HCT116 (cell line): ENCODE results near the gene SLAMF1. TPM values are rescaled to one million over a fixed set of nuclear protein-coding genes. Genes with fewer than 3 reads are reported as not detected.
"Not testable (repeated sequence)": the region's sequence is repeated elsewhere in the genome, so short reads cannot be mapped to it uniquely, and the experiment has no call there.

Experiments
- ATAC-seq: fragments of 200-7000 bp; cut with Tn5 transposase; 2 replicates; pipeline ENCODE4 v1.9.1; 2020; ENCODE audit warnings: mild to moderate bottlenecking, moderate library complexity
- BruUV-seq: library from RNA; stranded (reverse); fragments of 400-500 nt; replicated peaks from 2 replicates; lab custom pipeline; 2021; lab: Mats Ljungman, UMichigan
- CTCF ChIA-PET: fragments of 300-600 bp; sonication (Branson Sonifier 250); formaldehyde crosslinking; loops from one replicate; lab custom pipeline; 2021; ENCODE audit warnings: antibody characterized with exemption; lab: Charles Lee
- POLR2A ChIA-PET: fragments of 300-600, 350-600 bp; sonication (Branson Sonifier 250); formaldehyde crosslinking; loops from one replicate; lab custom pipeline; 2021; ENCODE audit warnings: antibody characterized with exemption; lab: Charles Lee
- RAD21 ChIA-PET, 2 experiments: fragments of 300-600 bp; sonication (Branson Sonifier 250); formaldehyde crosslinking; loops; one replicate each; lab custom pipeline; 2023; ENCODE audit warnings: low total read pairs in 2 of 2; ENCODE audit not compliant: uncharacterized antibody in 2 of 2, unreplicated experiment in 2 of 2, low non-redundant PET in 1 of 2; lab: Charles Lee
- DNase-seq: peaks from one replicate; pipeline ENCODE4 v3.0.0-alpha.2; 2010; ENCODE audit warnings: low read depth, low spot score
- H2AFZ ChIP-seq: fragments of 200-600 bp; shearing (Covaris generic), sonication (generic); 2 replicates; pipeline ENCODE4 v1.6.1; 2017; ENCODE audit warnings: low read depth, mixed run types, mixed read lengths, antibody characterized with exemption, low read length; ENCODE audit not compliant: poor library complexity, severe bottlenecking
- H3K27ac ChIP-seq: 2 replicates; pipeline ENCODE4 v1.5.1; 2012; ENCODE audit warnings: low read depth, low read length
- H3K27me3 ChIP-seq: fragments of 200-600 bp; sonication (generic); 2 replicates; pipeline ENCODE4 v1.6.1; 2016; ENCODE audit warnings: mixed run types, low read length, mixed read lengths; ENCODE audit not compliant: insufficient read depth
- H3K36me3 ChIP-seq, 2 experiments: fragments of 200-500 bp in 1 of 2; fragments of 200-600 bp in 1 of 2; sonication (Bioruptor generic) in 1 of 2; sonication (generic) in 1 of 2; 2 replicates each; pipeline versions ENCODE4 v1.5.1 to v1.6.1; 2014 to 2016; ENCODE audit warnings: low read length in 2 of 2, inconsistent platforms in 1 of 2, mixed read lengths in 1 of 2, mixed run types in 1 of 2; ENCODE audit not compliant: insufficient read depth in 2 of 2, control insufficient read depth in 1 of 2
- H3K4me1 ChIP-seq, 2 experiments: fragments of 200-600 bp in 1 of 2; sonication (generic) in 1 of 2; 2 replicates each; pipeline versions ENCODE4 v1.5.1 to v1.6.1; 2012 to 2017; ENCODE audit warnings: low read length in 2 of 2, inconsistent platforms in 1 of 2, mild to moderate bottlenecking in 1 of 2, mixed read lengths in 1 of 2, mixed run types in 1 of 2, moderate library complexity in 1 of 2; ENCODE audit not compliant: insufficient read depth in 2 of 2, control insufficient read depth in 1 of 2
- H3K4me2 ChIP-seq: fragments of 200-600 bp; sonication (generic); 2 replicates; pipeline ENCODE4 v1.6.1; 2017; ENCODE audit warnings: mixed run types, low read length, mixed read lengths
- H3K4me3 ChIP-seq, 2 experiments: fragments of 200-600 bp in 1 of 2; sonication (generic) in 1 of 2; replicated peaks in 1 of 2; 2 replicates each; pipeline ENCODE4 v1.5.1; 2011 to 2016; ENCODE audit warnings: low read length in 2 of 2, control low read depth in 1 of 2, low read depth in 1 of 2, mild to moderate bottlenecking in 1 of 2, mixed read lengths in 1 of 2, mixed run types in 1 of 2
- H3K79me2 ChIP-seq: fragments of 200-600 bp; sonication (generic); 2 replicates; pipeline ENCODE4 v1.6.1; 2017; ENCODE audit warnings: mild to moderate bottlenecking, mixed run types, low read length, moderate library complexity, mixed read lengths; ENCODE audit not compliant: insufficient read depth
- H3K9ac ChIP-seq: fragments of 200-600 bp; sonication (generic); 2 replicates; pipeline ENCODE4 v1.6.1; 2016; ENCODE audit warnings: low read length, mixed read lengths
- H3K9me2 ChIP-seq: fragments of 200-600 bp; sonication (generic), shearing (Covaris generic); 2 replicates; pipeline ENCODE4 v1.6.1; 2017; ENCODE audit warnings: mixed run types, mild to moderate bottlenecking, moderate library complexity; ENCODE audit not compliant: insufficient read depth
- H3K9me3 ChIP-seq, 2 experiments: fragments of 200-500 bp in 1 of 2; fragments of 200-600 bp in 1 of 2; sonication (Bioruptor generic) in 1 of 2; sonication (generic) in 1 of 2; 2 replicates each; pipeline ENCODE4 v1.6.1; 2014 to 2017; ENCODE audit warnings: low read length in 2 of 2, mixed read lengths in 2 of 2, inconsistent platforms in 1 of 2, low read depth in 1 of 2, mild to moderate bottlenecking in 1 of 2, mixed run types in 1 of 2, moderate library complexity in 1 of 2; ENCODE audit not compliant: control insufficient read depth in 1 of 2, insufficient read depth in 1 of 2
- H4K20me1 ChIP-seq: fragments of 200-600 bp; sonication (generic), shearing (Covaris generic); 2 replicates; pipeline ENCODE4 v1.6.1; 2017; ENCODE audit warnings: mixed run types, mild to moderate bottlenecking, moderate library complexity; ENCODE audit not compliant: insufficient read depth
- CBX3 ChIP-seq: IDR thresholded peaks from 2 replicates; pipeline ENCODE4 v1.6.1; 2012; ENCODE audit warnings: low read depth
- CEBPB ChIP-seq: IDR thresholded peaks from 2 replicates; pipeline ENCODE4 v1.6.1; 2012; ENCODE audit warnings: low read depth
- EGR1 ChIP-seq: IDR thresholded peaks from 2 replicates; pipeline ENCODE4 v1.6.1; 2012; ENCODE audit warnings: low read depth
- EZH2phosphoT487 ChIP-seq: fragments of 200-600 bp; IDR thresholded peaks from 2 replicates; pipeline ENCODE4 v1.6.1; 2018; ENCODE audit warnings: antibody characterized with exemption, borderline replicate concordance
- FOSL1 ChIP-seq: IDR thresholded peaks from 2 replicates; pipeline ENCODE4 v1.6.1; 2012; ENCODE audit warnings: low read depth
- JUND ChIP-seq: IDR thresholded peaks from 2 replicates; pipeline ENCODE4 v1.6.1; 2012
- MAX ChIP-seq: IDR thresholded peaks from 2 replicates; pipeline ENCODE4 v1.6.1; 2012
- POLR2A ChIP-seq: IDR thresholded peaks from 2 replicates; pipeline ENCODE4 v1.7.0; 2011; ENCODE audit warnings: borderline replicate concordance; ENCODE audit not compliant: insufficient read depth, insufficient read length; ENCODE audit errors: extremely low read depth
- RAD21 ChIP-seq: IDR thresholded peaks from 2 replicates; pipeline ENCODE4 v1.6.1; 2012; ENCODE audit warnings: low read depth, mild to moderate bottlenecking
- REST ChIP-seq: IDR thresholded peaks from 2 replicates; pipeline ENCODE4 v1.6.1; 2012; ENCODE audit warnings: low read depth
- SP1 ChIP-seq: IDR thresholded peaks from 2 replicates; pipeline ENCODE4 v1.6.1; 2012; ENCODE audit warnings: low read depth
- SRF ChIP-seq: IDR thresholded peaks from 2 replicates; pipeline ENCODE4 v1.6.1; 2012; ENCODE audit warnings: low read depth
- TCF7L2 ChIP-seq: IDR thresholded peaks from 2 replicates; pipeline ENCODE4 v1.7.0; 2011; ENCODE audit warnings: borderline replicate concordance, inconsistent platforms; ENCODE audit not compliant: insufficient read depth, insufficient read length; ENCODE audit errors: extremely low read depth
- ZBTB33 ChIP-seq: IDR thresholded peaks from 2 replicates; pipeline ENCODE4 v1.6.1; 2011; ENCODE audit warnings: mild to moderate bottlenecking, low read length, moderate library complexity; ENCODE audit not compliant: insufficient replicate concordance; ENCODE audit errors: extremely low read depth
- ZFX ChIP-seq: fragments of 450-650 bp; IDR thresholded peaks from 2 replicates; pipeline ENCODE4 v1.6.1; 2017
- ZNF274 ChIP-seq: fragments of 200-500 bp; sonication (Bioruptor generic); IDR thresholded peaks from 2 replicates; pipeline ENCODE4 v1.6.1; 2014; ENCODE audit warnings: mild to moderate bottlenecking, low read depth, low read length, inconsistent platforms
- intact Hi-C: fragments of 100-400 bp; cut with micrococcal nuclease; formaldehyde crosslinking; loops from 2 replicates; pipeline ENCODE4 v1.10.0; 2022
- total RNA-seq: library from RNA; stranded (reverse); gene quantifications from one replicate; pipeline ENCODE4 v1.2.1, GENCODE V29; 2021; ENCODE audit not compliant: unreplicated experiment

The SLAMF1 gene
- total RNA-seq, 1 experiment from 2014 or later, result 0.30 TPM

GRCh38 chr1:160559437-160559836 lies 87.4 kb downstream of the SLAMF1 start:
- H3K4me2 ChIP-seq, DNase-seq, H3K4me1 ChIP-seq, H2AFZ ChIP-seq, BruUV-seq, RAD21 ChIA-PET, H3K9me3 ChIP-seq, H3K36me3 ChIP-seq, CTCF ChIA-PET, H3K79me2 ChIP-seq, ATAC-seq, H3K27ac ChIP-seq, H4K20me1 ChIP-seq, H3K9me2 ChIP-seq, H3K9ac ChIP-seq, POLR2A ChIA-PET, H3K4me3 ChIP-seq, intact Hi-C loops, H3K27me3 ChIP-seq: not testable (repeated sequence)

GRCh38 chr1:160558660-160559380 lies 88.0 kb downstream of the SLAMF1 start:
- TF ChIP-seq TCF7L2 (no peak), ZNF274 (no peak), EGR1 (no peak), REST (no peak), ZFX (no peak), POLR2A (no peak), JUND (no peak), CBX3 (no peak), CEBPB (no peak), SP1 (no peak), EZH2phosphoT487 (no peak), FOSL1 (no peak), SRF (no peak), MAX (no peak), ZBTB33 (no peak), RAD21 (no peak)
- no peaks in the 10 kb centered on the region for H3K79me2 ChIP-seq
- H2AFZ ChIP-seq, result no peak overlapping the region
- ChIA-PET CTCF (no interaction called here), POLR2A (no interaction called here), RAD21 (no interaction called here)
- DNase-seq, result no peak
- no peak overlapping the region for H3K4me3 ChIP-seq
- no peaks in the 10 kb centered on the region for H3K36me3 ChIP-seq
- H3K4me2 ChIP-seq, result no peak overlapping the region
- no peaks in the 10 kb centered on the region for H3K9me3 ChIP-seq
- no TSS peak for BruUV-seq
- no peaks in the 10 kb centered on the region for H3K27me3 ChIP-seq
- no peak overlapping the region for H3K9ac ChIP-seq
- no peaks in the 10 kb centered on the region for H4K20me1 ChIP-seq
- no peak overlapping the region for H3K27ac ChIP-seq
- intact Hi-C loops, result no loop called here
- H3K9me2 ChIP-seq, result no peaks in the 10 kb centered on the region
- ATAC-seq, result no peak
- no peaks in the 10 kb centered on the region for H3K4me1 ChIP-seq
